ENCODE data around the gene CNTRL.
"Not testable (repeated sequence)": the region's sequence is repeated elsewhere in the genome, so short reads cannot be mapped to it uniquely, and the experiment has no call there.

Gene CNTRL

GRCh38 chr9:121125590-121125989, 50.8 kb downstream of the CNTRL start:
- FAIRE-seq = no peak
- no peak for DNase-seq (ENCODE audit: low spot score)

- DNase-seq (ENCODE audit: low spot score); FAIRE-seq: not testable (repeated sequence)
These were observed 54.6 kb downstream of the CNTRL start for GRCh38 chr9:121129384-121129783.

GRCh38 chr9:121133104-121133816, 58.5 kb downstream of the CNTRL start:
- DNase-seq (ENCODE audit: low spot score) = no peak
- no peak for FAIRE-seq

GRCh38 chr9:121135642-121136041, 60.9 kb downstream of the CNTRL start:
- no peak for FAIRE-seq

GRCh38 chr9:121138561-121138960, 63.8 kb downstream of the CNTRL start:
- DNase-seq (ENCODE audit: low spot score) = no peak
- no peak for FAIRE-seq

More at GRCh38 chr9:121135642-121136041, 60.9 kb downstream of the CNTRL start:
- no peak for DNase-seq (ENCODE audit: low spot score)

GRCh38 chr9:121138973-121139372, 64.2 kb downstream of the CNTRL start:
- DNase-seq (ENCODE audit: low spot score) (no peak), FAIRE-seq (no peak)

GRCh38 chr9:121140162-121140561, 65.4 kb downstream of the CNTRL start:
- DNase-seq (ENCODE audit: low spot score) = no peak
- no peak for FAIRE-seq

- DNase-seq (ENCODE audit: low spot score) (no peak), FAIRE-seq (no peak)
These were observed 66.6 kb downstream of the CNTRL start for GRCh38 chr9:121141306-121141705.

- no peak for FAIRE-seq
- no peak for DNase-seq (ENCODE audit: low spot score)
These were observed 67.0 kb downstream of the CNTRL start for GRCh38 chr9:121141706-121142105.

- DNase-seq (ENCODE audit: low spot score) (no peak), FAIRE-seq (no peak)
These were observed 69.0 kb downstream of the CNTRL start for GRCh38 chr9:121143771-121144170.

GRCh38 chr9:121144482-121144881, 69.7 kb downstream of the CNTRL start:
- no peak for FAIRE-seq

GRCh38 chr9:121150188-121150587, 75.4 kb downstream of the CNTRL start:
- FAIRE-seq (no peak), DNase-seq (ENCODE audit: low spot score) (no peak)

More at GRCh38 chr9:121144482-121144881, 69.7 kb downstream of the CNTRL start:
- no peak for DNase-seq (ENCODE audit: low spot score)

GRCh38 chr9:121153642-121154041, 78.9 kb downstream of the CNTRL start:
- DNase-seq (ENCODE audit: low spot score) (no peak), FAIRE-seq (no peak)

- peak; percentile 79 for DNase-seq (ENCODE audit: low spot score)
These were observed 80.0 kb downstream of the CNTRL start for GRCh38 chr9:121154782-121155181.

GRCh38 chr9:121156263-121156731, 81.5 kb downstream of the CNTRL start:
- DNase-seq (ENCODE audit: low spot score) (peak; percentile 26), FAIRE-seq (peak; percentile 88)

More at GRCh38 chr9:121154782-121155181, 80.0 kb downstream of the CNTRL start:
- FAIRE-seq = peak; percentile 91

- DNase-seq (ENCODE audit: low spot score) = no peak
- no peak for FAIRE-seq
These were observed 83.2 kb downstream of the CNTRL start for GRCh38 chr9:121157939-121158338.

GRCh38 chr9:121160025-121160424, 85.3 kb downstream of the CNTRL start:
- FAIRE-seq (no peak), DNase-seq (ENCODE audit: low spot score) (no peak)

- FAIRE-seq (no peak), DNase-seq (ENCODE audit: low spot score) (no peak)
These were observed 93.3 kb downstream of the CNTRL start for GRCh38 chr9:121168052-121168451.

- DNase-seq (ENCODE audit: low spot score) (no peak), FAIRE-seq (no peak)
These were observed 94.4 kb downstream of the CNTRL start for GRCh38 chr9:121169094-121169601.

- no peak for DNase-seq (ENCODE audit: low spot score)
- FAIRE-seq = no peak
These were observed 96.5 kb downstream of the CNTRL start for GRCh38 chr9:121171236-121171635.

- no peak for DNase-seq (ENCODE audit: low spot score)
These were observed 98.2 kb downstream of the CNTRL start for GRCh38 chr9:121172726-121173487.

GRCh38 chr9:121173501-121173900, 98.7 kb downstream of the CNTRL start:
- DNase-seq (ENCODE audit: low spot score) = no peak
- no peak for FAIRE-seq

More at GRCh38 chr9:121172726-121173487, 98.2 kb downstream of the CNTRL start:
- FAIRE-seq = no peak

All from RCC 7860 (cell line).